NCI-H2196 treated with DMSO at 0.1 percent for 48 hours (cell line): ENCODE measurements around the gene DAB1.

ENCODE experiments used
- DNase-seq: peaks from one replicate; lab custom pipeline; 2025; ENCODE audit not compliant: unreplicated experiment; lab: John Stamatoyannopoulos, UW

The DAB1 gene

DNA sequence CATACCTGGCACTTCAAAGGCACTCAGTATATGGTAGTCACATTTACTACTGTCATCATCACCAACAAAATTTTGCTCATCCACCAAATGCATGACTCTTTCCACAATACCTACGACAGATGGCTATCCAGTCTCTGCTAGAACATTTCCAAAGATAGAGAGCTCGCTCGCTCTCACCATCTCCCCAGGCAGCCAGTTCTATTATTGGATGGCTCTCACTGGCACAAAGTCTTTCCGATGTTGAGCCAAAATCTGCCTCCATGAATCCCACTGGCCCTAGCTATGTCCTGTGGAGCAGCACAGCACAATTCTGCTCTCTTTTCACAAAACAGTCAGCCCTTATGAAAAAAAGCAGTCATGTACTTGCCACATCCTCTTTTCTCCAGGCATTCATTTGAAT, 102.1 kb downstream of the DAB1 start:
- no peak for DNase-seq

DNA sequence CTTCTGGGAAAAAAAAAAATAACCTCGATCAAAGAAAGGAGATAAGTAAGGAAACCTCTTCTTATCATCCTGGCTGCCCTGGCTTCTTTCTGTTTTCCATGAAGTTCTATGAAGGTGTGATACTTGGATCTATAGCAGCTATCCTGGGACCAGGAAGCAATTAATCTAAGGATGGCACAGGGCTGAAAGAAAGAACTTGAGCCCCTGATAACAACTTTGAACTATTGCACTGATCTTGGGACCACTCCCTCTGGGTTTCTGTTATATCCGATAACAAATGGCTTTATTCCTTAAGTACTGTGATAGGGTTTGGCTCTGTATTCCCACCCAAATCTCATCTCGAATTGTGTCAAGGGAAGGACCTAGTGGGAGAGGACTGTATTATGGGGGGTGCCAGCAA, 104.1 kb downstream of the DAB1 start:
- no peak for DNase-seq

DNA sequence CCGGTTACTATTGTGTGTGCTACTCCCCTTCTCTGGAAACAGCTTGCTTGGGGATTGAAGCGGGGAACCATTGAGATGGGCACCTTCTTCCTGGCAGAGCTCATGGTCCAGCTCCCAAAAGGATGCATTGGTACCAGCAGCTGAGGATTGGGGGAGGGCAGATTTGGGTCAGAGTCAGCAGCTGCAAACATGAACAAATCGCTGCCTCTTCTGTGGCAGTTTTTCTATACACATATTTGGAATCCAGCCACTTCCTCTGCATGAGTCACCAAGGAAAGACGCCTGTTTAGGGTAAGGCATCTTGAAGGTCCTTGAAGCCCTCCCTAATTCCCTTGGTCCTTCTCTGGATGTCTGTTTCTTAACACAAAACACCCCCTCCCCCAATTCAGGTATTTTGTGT, 104.7 kb downstream of the DAB1 start:
- DNase-seq, result no peak

DNA sequence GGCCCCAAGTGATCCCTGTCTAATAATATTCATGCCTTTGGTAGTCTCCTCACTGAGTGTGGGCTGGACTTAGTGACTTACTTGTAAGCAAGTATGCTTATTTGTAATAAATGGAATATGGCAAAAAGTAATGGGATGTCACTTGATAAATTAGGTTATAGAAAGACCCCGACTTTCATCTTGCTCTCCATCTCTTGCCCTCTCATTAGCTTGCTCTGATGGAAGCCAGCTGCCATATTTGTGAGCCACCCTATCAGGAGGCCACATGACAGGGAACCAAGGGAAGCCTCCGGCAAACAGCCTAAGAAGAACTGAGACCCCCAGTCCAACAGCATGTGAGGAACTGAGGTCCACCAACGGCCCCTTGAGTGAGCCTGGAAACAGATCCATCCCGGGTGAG, 107.0 kb downstream of the DAB1 start:
- DNase-seq, result no peak

DNA sequence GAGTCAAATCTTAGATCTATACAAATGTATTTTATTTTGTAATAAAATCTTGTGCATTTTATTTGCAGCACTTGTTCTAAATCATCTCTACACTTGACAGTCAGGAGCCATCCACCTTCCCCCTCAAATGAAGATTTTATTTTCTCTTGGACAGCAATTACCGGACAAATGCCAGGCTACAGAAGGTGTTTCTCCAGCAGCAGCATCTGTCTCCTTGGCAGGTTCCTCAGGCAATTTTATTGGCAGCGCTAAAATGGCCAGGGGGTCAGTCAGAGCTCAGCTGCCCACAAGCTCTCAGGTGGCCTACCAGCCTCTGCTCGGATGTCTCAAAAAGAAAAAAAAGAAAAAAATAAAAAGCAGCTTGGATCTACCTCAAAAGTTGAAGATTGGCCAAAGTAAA, 107.6 kb downstream of the DAB1 start:
- DNase-seq, result no peak

DNA sequence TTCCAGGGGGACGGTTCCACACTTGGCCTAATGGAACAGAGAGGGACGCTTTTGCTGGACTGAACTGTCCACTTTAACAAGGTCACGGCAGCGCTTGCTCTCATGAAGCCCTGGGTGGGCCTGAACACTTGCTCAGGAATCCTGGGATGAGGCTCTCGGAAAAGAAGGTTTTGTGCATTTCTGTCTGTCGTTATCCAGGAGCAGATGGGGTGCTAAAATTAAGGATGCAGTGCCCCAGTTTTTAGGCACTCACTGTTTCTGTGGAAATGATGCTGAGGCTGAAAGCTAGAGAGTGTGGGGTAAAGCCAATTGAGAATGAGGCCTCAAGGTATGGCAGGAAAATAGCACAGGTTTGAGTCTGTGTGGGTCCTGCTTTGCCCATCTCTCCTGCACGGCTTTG, 111.0 kb downstream of the DAB1 start:
- no peak for DNase-seq

DNA sequence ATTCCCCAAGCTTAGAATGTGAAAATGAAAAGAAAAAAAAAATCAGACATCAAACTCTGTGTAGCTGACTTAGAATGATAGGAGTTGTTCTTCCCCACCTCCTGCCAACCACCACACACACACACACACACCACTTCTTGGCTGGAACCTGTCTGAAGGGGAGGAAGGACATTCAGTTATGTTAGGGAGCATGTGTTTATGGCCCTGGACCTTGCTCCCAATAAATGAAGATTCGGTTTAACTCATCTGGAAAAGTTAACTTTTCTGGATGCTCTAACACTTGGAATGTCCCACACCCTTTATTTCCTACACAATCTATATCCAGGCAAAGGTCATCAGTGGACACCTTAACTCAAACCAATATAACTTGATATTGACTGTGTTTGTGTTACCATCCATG, 112.4 kb downstream of the DAB1 start:
- no peak for DNase-seq

DNA sequence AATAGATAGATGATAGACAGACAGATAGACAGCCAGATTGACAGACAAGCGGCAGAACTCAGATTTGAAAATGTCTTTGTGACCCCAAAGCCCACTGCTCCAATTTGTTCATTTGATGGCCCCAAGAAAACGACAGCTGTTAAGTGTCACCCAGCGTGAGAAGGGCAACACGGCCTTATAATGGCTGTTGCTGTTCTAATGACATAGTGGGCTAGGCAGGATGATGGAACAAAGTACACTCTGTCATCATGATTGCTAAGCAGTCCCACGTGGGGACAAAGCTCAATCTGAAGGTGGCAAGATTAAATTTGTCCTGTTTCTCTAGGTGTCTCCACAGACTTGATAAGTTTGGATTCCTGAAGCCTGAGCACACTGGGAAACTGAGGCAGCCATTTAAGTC, 112.9 kb downstream of the DAB1 start:
- no peak for DNase-seq

DNA sequence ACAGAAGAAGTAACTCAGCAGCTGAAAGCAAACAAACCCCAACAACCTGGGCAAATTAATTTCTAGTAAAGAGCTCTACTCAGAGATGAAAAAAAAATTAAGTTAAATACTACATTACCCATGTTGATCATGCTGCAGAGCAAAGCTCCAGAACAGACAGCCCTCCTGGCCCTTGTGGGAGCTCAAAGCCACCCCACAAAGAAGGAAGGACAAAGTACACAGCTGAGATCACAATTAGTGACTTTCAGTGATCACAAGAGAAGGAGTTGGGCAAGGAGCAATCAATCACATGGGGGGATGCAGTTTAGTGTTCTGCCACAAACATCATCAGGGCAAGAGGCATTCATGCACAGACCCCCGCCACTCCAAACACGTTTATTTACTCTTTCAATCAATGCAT, 114.2 kb downstream of the DAB1 start:
- DNase-seq, result no peak

DNA sequence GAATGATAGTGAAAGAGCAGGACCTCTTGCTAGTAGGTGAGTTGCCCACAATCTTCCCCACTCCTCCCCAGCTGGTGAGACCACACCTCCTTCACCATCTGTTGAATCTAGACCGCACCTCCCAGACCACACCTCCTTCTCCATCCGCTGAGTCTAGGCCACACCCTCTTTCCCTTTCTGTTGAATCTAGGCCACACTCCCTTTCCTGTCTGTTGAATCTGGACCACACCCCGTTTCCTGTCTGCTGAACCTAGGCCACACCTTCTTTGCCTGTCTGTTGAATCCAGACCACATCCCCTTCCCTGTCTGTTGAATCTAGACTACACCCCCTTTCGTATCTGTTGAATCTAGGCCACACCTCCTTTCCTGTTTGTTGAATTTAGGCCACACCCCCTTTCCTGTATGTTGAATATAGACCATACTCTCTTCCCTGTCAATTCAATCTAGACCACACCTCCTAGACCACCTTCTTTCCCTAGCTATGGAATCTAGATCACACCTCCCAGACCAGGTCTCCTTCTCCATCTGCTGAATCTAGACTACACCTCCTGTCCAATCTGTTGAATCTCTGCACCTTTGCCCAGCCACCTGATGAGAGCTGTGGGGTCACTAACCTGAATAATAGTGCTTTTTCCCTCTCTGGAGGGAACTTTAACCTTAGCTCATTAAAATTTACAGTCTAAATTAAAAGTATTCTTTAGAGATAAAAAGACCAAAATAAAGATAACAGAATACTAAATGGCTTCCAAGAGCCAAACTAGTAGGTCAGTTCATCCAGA, 116.3 kb downstream of the DAB1 start:
- no peak for DNase-seq

DNA sequence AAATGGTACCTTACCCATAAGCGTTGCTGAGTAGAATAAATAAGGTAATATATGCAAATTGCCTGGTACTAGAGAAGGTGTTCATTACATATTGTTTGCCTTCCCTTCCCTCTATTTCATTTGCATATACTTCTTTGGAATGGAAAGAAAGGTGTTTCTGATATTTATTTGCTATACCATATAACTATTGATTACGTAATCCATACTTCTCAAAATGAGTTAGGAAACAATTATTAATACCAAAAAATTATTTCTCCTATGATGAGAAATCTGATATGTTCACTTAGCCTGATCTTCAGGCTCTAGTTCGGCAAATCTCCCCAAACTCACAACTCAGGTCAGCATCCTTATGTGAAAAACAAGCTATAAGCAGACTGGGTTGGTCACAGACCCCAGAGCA, 119.3 kb downstream of the DAB1 start:
- no peak for DNase-seq

DNA sequence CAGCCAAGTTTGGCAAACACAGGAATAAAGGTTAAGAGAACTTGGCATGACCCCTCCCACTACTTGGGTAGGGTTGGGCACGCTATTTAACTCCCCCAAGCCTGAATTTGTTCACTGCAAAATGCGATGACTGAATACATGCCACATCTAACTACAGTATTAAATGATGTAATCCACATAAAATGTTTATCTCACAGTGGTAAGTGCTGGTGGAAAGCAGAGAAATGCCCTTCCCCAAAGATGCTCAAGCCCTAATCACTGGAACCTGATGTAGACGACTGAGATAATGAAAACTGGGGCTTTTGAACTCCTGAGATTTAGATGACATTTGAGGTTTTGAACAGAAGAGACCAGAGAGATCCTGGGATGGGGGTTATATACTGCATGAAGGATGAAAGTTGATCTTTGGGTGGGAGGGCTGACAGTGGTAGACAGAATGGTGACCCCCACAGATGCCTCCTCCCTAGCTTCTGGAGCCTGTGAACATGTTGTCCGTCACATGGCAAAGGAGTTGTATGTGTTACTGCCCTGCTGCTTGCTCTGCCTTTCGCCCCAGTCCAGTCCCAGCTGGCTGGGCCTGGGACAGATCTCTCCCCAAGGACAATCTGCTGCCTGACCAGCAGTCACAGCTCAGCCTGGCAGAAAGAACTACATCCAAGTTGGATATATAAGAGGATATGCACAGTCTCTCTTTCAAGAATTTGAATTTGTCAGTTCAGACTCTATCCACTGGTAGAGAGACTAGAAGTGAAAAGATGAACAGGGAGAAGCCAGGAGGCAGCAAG, 120.9 kb downstream of the DAB1 start:
- no peak for DNase-seq

DNA sequence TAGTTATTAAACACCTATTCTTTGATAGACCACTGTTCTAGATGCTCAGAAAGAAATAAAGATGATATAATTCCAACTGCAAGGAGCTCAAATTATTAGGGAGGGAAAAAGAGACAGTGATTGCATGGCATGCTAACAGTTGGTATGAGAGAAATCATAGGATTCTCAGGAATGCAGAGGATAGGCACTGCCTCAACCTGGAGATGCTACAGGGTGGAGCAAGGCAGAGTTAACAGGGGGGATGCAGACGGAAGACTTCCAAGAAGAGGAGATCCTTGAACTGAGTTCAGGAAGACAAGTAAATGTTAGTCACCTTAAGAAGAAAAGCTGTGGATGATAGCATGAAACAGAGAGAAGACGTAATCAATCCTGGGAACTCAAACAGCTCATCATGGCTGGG, 123.7 kb downstream of the DAB1 start:
- DNase-seq, result no peak

DNA sequence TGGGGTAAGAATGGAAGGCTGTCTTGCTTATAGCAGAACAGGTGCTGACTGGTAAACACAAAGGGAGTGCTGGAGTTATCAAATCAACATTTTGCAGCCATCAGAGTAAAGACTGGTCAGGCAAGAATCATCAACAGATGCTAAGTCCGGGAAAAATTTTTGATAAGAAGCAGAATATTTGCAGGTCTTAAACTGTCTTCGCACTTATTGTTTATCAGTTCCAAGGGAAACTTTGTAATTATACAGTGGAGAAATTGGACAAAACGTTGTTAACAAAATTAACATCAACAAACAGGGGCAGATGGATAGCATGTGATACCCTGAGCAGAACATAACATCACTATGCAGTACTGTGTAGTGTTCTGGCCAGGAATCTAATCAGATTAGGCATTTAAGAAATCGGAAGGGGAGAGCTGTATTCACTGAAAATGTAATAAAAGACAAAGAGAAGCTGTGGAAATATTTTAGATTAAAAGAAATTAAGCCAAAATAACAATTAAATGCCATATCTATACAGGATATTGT, 127.1 kb downstream of the DAB1 start:
- DNase-seq, result no peak

DNA sequence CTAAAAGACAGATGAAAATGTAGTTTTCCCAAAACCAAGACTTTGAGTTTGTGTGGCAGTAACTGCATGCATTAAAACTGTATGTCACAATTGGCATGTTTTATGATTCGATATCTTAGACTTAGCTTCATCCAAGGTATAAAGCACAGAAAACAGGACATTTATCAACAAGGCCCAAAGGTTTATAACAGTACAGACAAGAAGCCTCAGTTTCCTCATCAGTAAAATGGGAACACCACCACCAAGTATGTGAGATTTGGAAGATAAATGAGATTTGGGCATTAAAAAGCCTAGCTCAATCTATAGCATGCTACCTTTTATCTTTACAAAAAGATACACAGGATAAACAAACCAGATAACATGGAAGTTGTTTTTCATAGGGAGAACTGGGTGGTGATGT, 128.5 kb downstream of the DAB1 start:
- no peak for DNase-seq

DNA sequence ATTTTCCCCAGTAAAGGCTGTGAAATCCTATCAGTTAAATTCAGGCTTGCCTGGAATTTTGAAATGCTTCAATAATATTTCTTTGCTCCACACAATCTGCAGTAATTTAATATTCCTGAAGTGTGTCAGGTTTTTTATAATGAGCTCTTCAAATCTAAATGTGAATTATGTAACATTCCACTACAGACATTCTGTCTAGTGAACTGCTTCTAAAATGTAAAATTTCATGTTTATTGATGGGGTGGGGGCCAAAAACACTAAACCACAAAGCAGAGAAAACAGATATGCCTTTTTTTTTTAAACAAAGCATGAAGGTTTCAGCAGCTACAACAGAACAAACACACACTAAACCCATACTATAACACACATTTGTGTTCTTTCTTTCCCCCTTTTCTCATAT, 129.7 kb downstream of the DAB1 start:
- no peak for DNase-seq

DNA sequence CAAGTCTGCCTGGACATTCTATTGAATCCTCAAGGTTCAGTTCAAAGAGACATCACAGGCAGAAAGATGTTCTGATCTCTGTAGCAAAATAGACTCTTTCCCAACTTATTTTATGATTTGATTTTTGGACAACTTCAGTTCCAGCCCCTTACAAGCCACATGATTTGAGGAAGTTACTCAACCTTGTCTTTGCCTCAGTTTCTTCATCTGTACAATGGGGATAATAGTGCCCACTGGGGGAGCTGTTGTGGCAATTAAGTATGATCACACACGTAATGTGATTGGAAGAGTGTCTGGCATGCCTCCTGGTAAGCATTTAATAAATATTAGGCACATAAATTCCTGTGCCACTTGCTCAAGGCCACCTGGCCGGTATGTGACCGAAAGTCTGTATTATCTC, 130.6 kb downstream of the DAB1 start:
- no peak for DNase-seq

DNA sequence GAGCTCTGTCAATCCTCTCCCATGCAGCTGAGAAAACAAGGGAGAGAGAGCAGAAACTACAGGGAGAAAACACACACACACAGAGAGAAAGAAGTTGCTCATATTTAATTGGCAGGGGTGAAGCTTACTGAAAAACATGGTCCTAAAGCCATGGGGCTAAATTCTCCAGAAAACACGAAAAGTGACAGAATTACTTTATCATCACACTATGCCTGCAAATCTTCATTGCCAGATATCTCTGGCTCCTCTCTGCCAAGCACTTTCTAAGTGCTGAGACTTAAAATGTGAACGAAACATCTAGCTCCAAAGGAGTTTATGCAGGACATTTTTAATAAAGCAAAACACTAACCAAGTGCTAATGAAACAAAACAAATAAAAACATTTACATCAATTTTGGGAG, 134.1 kb downstream of the DAB1 start:
- no peak for DNase-seq

DNA sequence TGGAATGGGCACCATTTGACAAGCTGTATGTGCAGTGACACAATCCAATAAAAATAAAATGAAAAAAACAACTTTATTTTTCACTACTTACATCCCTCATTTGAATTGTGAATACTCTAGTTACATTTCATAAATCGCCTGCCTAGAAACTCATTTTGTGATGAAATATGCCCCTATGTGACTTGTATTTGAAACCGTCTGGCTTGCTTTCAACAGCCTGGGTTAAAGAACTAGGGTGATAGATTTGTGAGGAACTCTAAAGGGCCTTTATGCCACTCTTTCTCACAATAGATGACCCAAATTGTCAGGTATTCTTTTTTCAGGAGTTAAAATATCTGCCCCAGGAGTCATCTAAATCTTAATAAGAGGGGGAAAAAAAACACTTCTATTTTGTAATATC, 137.9 kb downstream of the DAB1 start:
- no peak for DNase-seq

DNA sequence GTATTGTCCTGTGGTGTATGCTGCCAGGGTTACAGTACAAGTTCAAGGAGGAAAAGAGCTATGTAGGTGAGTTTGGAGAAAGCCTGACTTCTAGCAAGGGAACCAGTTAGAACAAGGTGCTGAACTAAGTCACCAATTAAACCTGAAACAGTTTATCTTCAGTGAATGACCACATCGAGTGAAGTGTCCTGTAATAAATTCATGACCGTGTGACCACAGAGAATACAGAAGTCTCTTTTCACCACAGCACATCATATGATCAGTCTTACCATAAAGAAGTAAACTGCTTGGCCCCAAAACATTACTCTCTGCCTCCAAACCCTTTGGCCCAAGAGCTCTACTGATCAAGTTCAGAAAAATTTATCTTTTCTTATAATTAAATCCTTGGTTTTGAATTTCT, 141.4 kb downstream of the DAB1 start:
- DNase-seq, result no peak

DNA sequence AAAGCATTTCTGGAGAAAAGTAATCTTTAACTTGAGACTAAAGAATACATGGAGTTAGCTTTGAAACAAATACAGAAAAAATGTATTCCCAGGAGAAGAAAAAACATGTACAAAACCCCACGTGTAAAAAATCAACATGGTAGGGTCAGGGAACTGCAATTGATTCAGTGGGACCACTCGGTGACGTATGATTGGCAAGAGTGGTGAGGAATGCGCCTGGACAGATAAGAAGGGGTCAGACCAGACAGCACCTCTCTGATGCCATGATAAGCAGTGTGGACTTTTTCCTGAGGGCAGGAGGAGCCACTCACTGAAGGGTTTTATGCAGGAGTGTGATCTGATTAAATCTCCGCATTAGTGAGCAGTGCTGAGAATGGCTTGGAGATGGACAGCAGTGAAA, 142.5 kb downstream of the DAB1 start:
- DNase-seq, result no peak

DNA sequence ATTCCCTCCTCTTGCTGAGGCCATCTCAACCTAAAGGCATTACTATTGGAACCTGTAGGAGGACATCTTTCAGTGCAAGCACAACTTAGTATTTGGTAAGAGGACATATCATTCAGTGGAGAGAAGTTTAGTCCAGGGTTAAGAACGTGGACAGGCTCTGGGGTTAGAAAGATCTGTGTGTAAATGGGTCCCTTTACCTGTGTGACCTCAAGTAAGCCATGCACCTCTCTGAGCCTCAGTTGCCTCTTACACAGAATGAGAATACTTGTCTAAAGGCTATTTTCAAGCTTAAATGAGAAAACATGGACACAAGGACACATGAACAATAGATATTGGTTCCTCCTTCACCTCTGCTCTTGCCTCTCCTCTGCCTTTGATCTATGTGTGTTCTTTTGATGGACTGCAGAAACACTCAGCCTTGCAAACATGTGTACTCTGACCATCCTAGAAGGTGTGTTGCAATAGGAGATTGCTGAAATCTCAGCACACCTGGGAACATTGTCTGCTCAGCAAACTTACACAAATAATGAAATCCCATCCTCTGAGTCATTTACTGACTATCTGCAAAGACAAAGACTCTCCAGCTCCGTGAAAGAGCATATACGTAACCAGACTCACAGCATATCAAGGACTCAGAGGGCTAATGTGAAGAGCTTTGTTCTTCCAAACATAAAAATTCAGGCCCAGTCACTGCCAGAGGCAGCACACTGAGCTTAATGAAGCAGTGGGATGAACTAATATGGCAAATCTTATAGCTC, 143.8 kb downstream of the DAB1 start:
- no peak for DNase-seq
